GM12872 (cell line): ENCODE results near the gene BTBD16.

Source experiments
- TF ChIP-seq, protein P1 (sequence below): IDR thresholded peaks from 3 replicates; pipeline ENCODE4 v1.5.1; 2011; ENCODE audit warnings: low read depth, mild to moderate bottlenecking, low read length, moderate library complexity; ENCODE audit not compliant: insufficient read depth

Gene BTBD16

DNA sequence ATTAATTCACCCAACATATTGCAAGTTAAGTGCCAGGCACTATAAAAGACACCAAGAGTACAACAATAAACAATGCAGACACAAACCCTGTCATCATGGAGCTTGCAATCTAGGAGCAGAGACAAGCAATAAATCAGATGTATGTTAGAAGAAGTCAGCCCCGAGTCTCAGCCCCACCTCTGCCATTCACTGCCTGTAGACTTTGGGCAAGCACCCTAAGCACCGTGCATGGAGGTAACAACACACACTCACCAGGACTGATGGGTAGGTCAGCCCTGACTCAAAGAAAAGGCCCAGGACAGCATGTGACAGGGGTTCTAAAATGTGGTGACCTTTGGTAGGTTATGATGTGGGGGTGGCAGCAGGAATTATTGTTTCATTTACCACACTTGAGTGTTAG is 54.1 kb downstream of the BTBD16 start:
- TF ChIP-seq, protein P1, sequence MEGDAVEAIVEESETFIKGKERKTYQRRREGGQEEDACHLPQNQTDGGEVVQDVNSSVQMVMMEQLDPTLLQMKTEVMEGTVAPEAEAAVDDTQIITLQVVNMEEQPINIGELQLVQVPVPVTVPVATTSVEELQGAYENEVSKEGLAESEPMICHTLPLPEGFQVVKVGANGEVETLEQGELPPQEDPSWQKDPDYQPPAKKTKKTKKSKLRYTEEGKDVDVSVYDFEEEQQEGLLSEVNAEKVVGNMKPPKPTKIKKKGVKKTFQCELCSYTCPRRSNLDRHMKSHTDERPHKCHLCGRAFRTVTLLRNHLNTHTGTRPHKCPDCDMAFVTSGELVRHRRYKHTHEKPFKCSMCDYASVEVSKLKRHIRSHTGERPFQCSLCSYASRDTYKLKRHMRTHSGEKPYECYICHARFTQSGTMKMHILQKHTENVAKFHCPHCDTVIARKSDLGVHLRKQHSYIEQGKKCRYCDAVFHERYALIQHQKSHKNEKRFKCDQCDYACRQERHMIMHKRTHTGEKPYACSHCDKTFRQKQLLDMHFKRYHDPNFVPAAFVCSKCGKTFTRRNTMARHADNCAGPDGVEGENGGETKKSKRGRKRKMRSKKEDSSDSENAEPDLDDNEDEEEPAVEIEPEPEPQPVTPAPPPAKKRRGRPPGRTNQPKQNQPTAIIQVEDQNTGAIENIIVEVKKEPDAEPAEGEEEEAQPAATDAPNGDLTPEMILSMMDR = no peak

DNA sequence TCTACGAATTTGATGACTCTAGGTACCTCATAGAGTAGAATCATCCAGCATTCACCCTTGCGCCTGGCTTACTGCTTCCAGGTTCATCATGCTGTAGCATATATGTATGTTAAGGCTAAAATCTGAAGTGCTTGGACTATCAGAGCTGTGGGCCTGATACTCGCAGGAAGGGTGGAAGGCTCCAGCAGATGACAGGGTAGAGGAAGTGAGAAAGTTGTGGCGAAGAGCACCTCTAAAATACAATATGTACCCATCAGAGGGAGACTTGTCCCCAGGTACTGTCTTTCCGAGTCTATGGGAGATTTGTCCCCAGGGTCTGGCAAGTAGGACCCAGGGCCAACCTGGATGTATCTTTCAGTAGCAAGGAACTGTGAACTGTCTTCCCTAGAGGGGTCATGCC is 55.3 kb downstream of the BTBD16 start:
- TF ChIP-seq, protein P1 = no peak

DNA sequence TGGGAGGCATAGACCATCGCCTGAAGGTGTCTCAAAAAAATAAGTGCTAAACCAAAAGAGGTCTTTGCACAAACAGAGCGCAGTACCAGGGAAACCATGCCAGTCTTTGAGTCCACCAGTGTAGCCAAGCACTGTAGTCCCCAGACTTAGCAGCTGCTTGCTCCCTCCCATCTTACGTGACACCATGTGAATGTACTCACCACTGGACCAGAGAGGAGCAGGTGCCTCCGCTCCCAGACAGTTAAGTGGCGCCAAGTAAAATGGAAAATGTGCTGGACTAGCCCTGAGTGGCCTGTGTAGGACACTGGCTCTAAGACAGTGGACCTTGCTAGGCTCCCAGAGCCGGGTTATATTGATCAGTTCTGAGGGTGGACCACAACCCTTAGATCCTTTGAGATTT is 55.7 kb downstream of the BTBD16 start:
- TF ChIP-seq, protein P1 = no peak

DNA sequence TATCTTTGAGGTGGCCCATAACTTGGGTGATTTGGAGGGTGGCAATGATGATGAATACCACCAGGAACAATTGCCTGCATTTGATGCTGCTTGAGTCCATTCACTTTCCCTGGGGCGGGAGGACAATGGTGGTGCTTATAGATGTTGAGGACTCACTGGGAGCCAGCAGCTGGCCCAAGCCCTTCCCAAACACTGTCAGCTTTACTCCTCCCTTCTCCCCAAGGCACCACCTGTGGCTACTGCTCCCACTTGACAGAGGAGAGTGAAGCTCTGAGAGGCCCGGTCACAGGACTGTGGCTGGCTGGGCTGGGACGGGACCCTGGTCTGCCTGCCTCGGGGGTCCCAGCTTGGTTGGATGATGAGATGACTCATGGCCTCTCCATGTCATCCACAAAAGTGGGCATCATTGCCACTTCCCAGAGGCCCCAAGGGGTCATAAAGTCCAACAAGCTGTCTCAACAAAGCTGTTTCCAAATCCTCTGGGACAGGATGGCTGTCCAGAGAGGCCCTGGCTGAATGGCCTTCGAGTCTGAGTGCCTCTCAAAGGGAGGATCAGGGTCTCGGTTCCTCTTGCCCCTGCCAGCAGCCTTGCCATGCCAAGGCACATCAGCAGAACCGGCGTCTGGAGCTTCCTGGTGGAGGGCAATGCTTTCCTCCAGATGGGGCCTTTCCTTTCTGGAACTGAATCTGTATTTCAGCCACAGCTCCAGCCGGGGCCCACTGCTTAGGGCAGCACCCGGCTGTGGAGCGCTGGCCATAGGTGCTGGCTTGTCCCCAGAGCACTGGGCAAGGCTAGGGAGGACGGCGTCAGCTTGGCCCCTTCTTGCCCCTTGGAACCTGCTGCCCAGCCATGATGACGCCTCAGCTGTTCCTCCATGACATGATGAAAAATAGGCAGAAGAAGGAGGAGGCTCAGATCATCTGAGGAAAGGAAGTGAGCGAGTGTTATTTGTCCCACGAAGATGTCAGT is 56.4 kb downstream of the BTBD16 start:
- TF ChIP-seq, protein P1 = no peak

DNA sequence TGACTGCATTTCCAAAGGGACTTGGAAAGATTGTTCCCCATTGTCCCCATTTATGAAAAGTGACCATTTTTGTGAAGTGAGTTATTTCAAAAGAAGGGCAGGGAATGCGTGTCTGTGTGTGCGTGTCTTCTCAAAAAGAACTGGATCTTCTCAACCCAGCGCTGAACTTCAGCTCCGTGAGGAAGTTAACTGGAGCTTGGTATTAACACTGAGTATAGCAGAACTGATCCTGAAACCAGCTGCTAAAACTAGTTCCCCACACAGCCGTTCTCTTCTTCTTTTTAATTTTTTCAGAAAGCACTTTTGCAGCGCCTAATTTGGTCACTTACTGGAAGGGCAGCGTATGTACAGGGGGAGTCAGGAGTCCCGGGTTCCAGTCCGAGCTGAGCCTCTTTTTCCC is 57.6 kb downstream of the BTBD16 start:
- TF ChIP-seq, protein P1 = no peak

DNA sequence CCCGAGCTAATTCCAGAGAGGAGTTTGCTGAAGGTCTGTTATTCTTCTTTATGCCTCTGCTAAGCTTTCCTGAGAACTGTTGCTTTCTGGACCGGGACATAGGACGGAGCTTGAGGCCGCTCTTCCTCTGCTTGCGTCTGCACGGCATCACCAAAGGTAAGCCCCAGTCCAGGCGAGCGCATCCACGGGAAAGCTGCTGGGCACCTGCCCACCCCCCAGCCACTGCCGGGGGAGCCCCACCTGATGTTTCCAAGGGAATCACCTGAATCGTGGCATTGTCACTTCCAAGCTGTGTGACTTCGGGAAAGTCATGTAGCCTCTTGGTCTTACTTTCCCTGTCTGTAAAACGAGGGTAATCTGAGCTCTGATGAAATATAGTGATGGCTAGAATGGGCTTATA is 58.3 kb downstream of the BTBD16 start:
- TF ChIP-seq, protein P1 = no peak

DNA sequence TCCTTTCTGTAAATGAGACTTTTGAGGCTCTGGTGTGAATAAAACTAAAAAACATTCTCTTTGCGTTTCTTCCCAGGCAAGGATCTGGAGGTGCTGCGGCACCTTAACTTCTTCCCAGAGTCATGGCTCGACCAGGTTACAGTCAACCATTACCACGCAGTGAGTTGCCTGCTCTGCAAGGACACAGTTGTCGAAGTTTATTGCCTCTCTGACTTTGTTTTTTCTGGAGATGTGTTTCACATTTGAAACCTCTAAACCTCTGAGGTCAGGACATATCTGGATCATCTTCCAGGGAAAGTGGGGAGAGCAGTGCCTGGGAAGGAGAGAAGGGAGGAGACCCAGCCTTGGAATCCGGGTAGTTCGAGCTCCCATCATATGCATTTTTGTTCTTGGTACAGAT is 60.0 kb downstream of the BTBD16 start:
- TF ChIP-seq, protein P1 = no peak
